Measurements from ENCODE around the gene GRAMD1B. TPM values are rescaled to one million over a fixed set of nuclear protein-coding genes. Genes with fewer than 3 reads are reported as not detected.

The GRAMD1B gene
- total RNA-seq, 2 experiments from 2014 or later: 16.1 to 21.8 TPM

DNA sequence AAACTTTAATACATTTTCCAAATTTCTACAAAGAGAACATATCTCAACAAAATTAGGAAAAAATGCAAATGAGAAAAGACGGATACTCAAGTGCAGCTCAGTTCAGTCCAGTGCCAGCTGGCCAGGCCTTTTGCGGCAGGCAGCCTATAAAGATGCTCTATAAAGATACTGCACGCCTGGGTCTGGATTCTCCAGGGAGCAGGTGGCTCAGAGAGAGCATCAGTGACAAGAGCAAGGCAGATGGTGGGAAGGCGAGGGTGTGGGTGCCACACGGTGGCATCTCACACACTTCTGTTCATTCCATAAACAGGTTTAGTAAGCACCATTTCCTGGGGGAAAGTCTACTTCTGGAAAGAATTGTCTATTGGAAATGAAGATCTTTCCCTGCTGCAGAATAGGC is 242.5 kb downstream of the GRAMD1B start:
- H3K27me3 Mint-ChIP-seq: peaks cover 19% of the 10 kb centered on the region
- no peaks in the 10 kb centered on the region for H3K4me1 Mint-ChIP-seq (ENCODE audit: low read depth)

DNA sequence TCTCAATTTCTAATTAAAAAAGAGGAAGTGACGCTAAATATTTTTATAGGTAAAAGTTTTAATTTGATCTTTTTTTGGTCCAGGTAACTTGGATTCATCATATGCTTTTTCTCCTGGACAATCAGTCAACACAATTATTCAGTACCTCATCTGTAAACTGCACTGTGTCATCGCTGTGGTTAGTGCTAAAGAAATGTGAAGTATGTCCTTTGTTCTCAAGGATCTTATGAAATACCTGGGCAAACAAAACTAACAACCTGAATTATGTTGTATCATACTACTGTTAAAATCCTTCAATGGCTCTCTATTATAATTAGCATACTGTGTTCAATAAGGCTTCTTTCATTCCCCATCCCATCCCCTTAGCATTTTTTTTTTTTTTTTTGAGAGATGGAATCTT is 244.2 kb downstream of the GRAMD1B start:
- no peaks in the 10 kb centered on the region for H3K4me1 Mint-ChIP-seq (ENCODE audit: low read depth)
- no peak overlapping the region for H3K27ac Mint-ChIP-seq
- no peaks in the 10 kb centered on the region for H3K36me3 Mint-ChIP-seq (ENCODE audit: low read depth)
- H3K27me3 Mint-ChIP-seq: peaks cover 19% of the 10 kb centered on the region
- no peaks in the 10 kb centered on the region for H3K9me3 ChIP-seq (ENCODE audit: control insufficient read depth in 1 of 2, insufficient read depth in 1 of 2, low read length in 2 of 2)
- ChIA-PET POLR2A (no interaction called here), CTCF (no interaction called here)
- no peak overlapping the region for H3K4me3 ChIP-seq (ENCODE audit: low read length)
- H3K27ac ChIP-seq (ENCODE audit: low read depth in 1 of 2, low read length in 2 of 2): no peak overlapping the region
- intact Hi-C loops (cut with DNase I, micrococcal nuclease): no loop called here
- DNase-seq: no peak
- no peaks in the 10 kb centered on the region for H3K36me3 ChIP-seq (ENCODE audit: insufficient read depth, low read length)
- no peaks in the 10 kb centered on the region for H3K27me3 ChIP-seq (ENCODE audit: control insufficient read depth in 1 of 2, insufficient read depth in 2 of 2, low read length in 2 of 2)
- TF ChIP-seq, protein P1, sequence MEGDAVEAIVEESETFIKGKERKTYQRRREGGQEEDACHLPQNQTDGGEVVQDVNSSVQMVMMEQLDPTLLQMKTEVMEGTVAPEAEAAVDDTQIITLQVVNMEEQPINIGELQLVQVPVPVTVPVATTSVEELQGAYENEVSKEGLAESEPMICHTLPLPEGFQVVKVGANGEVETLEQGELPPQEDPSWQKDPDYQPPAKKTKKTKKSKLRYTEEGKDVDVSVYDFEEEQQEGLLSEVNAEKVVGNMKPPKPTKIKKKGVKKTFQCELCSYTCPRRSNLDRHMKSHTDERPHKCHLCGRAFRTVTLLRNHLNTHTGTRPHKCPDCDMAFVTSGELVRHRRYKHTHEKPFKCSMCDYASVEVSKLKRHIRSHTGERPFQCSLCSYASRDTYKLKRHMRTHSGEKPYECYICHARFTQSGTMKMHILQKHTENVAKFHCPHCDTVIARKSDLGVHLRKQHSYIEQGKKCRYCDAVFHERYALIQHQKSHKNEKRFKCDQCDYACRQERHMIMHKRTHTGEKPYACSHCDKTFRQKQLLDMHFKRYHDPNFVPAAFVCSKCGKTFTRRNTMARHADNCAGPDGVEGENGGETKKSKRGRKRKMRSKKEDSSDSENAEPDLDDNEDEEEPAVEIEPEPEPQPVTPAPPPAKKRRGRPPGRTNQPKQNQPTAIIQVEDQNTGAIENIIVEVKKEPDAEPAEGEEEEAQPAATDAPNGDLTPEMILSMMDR (IDR thresholded peaks at IDR 0.05): no peak
- H3K9me3 Mint-ChIP-seq: no peaks in the 10 kb centered on the region
- ATAC-seq (ENCODE audit: poor library complexity): no peak
- H3K4me1 ChIP-seq (ENCODE audit: insufficient read depth, low read length): no peaks in the 10 kb centered on the region
- H3K4me3 Mint-ChIP-seq: no peak overlapping the region

More for the DNA sequence above, 242.5 kb downstream of the GRAMD1B start:
- no peaks in the 10 kb centered on the region for H3K9me3 Mint-ChIP-seq
- Histone ChIP-seq H3K9me3 (ENCODE audit: control insufficient read depth in 1 of 2, insufficient read depth in 1 of 2, low read length in 2 of 2) (no peaks in the 10 kb centered on the region), H3K36me3 (ENCODE audit: insufficient read depth, low read length) (no peaks in the 10 kb centered on the region), H3K27ac (ENCODE audit: low read depth in 1 of 2, low read length in 2 of 2) (no peak overlapping the region), H3K27me3 (ENCODE audit: control insufficient read depth in 1 of 2, insufficient read depth in 2 of 2, low read length in 2 of 2) (no peaks in the 10 kb centered on the region), H3K4me1 (ENCODE audit: insufficient read depth, low read length) (no peaks in the 10 kb centered on the region), H3K4me3 (ENCODE audit: low read length) (no peak overlapping the region)
- ChIA-PET POLR2A (interaction anchor here (1.1 kb wide), 1 partner anchor 19 kb away, joined by 3 read pairs; the partner anchor contains the start of gene SCN3B), CTCF (no interaction called here)
- DNase-seq: no peak
- TF ChIP-seq, protein P1 (IDR thresholded peaks at IDR 0.05): no peak
- H3K27ac Mint-ChIP-seq: no peak overlapping the region
- H3K36me3 Mint-ChIP-seq (ENCODE audit: low read depth): no peaks in the 10 kb centered on the region
- ATAC-seq (ENCODE audit: poor library complexity): no peak
- H3K4me3 Mint-ChIP-seq: no peak overlapping the region
- intact Hi-C loops (cut with DNase I, micrococcal nuclease): no loop called here

Small RNA genes within 50 kb of the gene (microRNA-seq; reads per million reads assigned to microRNA genes)
- not detected for gene MIR4493 (ENCODE audit: borderline microRNAs expressed, borderline replicate concordance)

Other genes with a start within 250 kb of the GRAMD1B start
- under 1 TPM; 0.06 to 0.19 TPM for gene CLMP, start 235.0 kb upstream of the GRAMD1B start, total RNA-seq
- gene SCN3B, start 224.4 kb downstream of the GRAMD1B start, total RNA-seq: not detected

Data from CD4-positive, alpha-beta T cell (primary cell).